GM20000 (cell line): Measurements from ENCODE around the gene STXBP1.
A peak's percentile ranks its signal among the peaks of the same experiment; 100 is the strongest.

Experiments
- DNase-seq: peaks from one replicate; pipeline ENCODE4 v3.0.0; 2012; ENCODE audit warnings: low spot score
- TF ChIP-seq, protein P1 (sequence below): IDR thresholded peaks from 2 replicates; pipeline ENCODE4 v1.5.1; 2012; ENCODE audit warnings: mild to moderate bottlenecking, control low read depth; ENCODE audit errors: extremely low read depth, missing control alignments

STXBP1 gene

DNA sequence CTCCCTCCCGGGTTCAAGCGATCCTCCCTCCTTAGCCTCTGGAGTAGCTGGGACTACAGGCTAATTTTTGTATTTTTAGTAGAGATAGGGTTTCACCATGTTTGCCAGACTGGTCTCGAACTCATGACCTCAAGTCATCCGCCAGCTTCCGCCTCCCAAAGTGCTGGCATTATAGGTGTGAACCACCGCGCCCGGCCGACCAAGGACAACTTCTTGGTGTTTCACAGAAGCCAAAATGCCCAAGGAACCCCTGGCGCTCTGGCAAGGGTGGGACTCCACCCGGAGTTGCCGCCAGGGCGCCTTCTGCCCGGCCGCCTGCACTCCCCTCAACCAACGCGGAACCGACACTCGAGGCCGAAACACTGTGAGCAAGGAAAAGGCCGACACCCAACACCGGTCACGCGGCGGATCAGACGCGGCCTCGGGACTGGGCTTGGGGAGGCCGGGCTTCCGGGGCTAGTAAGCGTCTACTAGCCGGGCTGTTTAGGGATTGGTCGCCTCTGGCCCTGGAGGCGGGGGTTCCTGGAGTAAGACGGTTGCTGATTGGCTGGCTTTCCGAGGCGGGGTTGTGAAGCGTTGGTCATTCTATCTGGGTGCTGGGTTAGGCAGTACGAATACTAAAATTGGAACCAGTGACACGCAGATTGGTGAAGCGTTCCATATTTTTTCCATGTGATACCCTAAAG is 87.1 kb downstream of the STXBP1 start:
- DNase-seq, result peak; percentile 95
- TF ChIP-seq, protein P1, sequence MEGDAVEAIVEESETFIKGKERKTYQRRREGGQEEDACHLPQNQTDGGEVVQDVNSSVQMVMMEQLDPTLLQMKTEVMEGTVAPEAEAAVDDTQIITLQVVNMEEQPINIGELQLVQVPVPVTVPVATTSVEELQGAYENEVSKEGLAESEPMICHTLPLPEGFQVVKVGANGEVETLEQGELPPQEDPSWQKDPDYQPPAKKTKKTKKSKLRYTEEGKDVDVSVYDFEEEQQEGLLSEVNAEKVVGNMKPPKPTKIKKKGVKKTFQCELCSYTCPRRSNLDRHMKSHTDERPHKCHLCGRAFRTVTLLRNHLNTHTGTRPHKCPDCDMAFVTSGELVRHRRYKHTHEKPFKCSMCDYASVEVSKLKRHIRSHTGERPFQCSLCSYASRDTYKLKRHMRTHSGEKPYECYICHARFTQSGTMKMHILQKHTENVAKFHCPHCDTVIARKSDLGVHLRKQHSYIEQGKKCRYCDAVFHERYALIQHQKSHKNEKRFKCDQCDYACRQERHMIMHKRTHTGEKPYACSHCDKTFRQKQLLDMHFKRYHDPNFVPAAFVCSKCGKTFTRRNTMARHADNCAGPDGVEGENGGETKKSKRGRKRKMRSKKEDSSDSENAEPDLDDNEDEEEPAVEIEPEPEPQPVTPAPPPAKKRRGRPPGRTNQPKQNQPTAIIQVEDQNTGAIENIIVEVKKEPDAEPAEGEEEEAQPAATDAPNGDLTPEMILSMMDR, result no peak

GRCh38 chr9:127700140-127700539 is 88.1 kb downstream of the STXBP1 start:
- no peak for DNase-seq
- TF ChIP-seq, protein P1, result no peak

GRCh38 chr9:127700594-127701255 is 88.6 kb downstream of the STXBP1 start:
- no peak for DNase-seq
- TF ChIP-seq, protein P1, result no peak

DNA sequence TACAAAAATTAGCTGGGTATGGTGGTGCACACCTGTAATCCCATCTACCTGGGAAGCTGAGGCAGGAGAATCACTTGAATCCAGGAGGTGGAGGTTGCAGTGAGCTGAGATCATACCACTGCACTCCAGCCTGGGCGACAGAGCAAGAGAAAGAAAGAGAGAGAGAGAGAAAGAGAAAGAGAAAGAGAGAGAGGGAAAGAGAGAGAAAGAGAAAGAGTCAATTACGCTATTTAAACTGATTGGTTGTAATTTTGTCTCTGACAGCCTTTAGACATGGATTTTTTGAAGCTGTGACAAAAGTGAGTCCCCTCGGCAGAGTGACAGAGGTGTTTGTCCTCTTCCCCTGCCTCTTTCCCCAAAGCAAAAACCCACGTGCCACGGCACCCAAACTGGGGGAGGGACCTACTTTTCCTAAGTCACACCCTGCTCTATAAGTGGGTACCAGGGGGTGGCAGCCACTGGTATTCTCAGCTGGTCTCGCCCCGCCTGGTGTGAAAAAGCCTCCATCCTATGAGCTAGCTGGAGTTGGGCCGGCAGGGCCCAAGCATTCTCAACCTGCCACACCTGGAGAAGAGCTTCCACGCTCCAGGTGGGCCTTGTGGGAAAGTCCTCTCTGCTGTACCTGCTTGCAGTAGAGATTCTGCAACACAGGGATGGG is 91.3 kb downstream of the STXBP1 start:
- TF ChIP-seq, protein P1, result no peak
- no peak for DNase-seq

DNA sequence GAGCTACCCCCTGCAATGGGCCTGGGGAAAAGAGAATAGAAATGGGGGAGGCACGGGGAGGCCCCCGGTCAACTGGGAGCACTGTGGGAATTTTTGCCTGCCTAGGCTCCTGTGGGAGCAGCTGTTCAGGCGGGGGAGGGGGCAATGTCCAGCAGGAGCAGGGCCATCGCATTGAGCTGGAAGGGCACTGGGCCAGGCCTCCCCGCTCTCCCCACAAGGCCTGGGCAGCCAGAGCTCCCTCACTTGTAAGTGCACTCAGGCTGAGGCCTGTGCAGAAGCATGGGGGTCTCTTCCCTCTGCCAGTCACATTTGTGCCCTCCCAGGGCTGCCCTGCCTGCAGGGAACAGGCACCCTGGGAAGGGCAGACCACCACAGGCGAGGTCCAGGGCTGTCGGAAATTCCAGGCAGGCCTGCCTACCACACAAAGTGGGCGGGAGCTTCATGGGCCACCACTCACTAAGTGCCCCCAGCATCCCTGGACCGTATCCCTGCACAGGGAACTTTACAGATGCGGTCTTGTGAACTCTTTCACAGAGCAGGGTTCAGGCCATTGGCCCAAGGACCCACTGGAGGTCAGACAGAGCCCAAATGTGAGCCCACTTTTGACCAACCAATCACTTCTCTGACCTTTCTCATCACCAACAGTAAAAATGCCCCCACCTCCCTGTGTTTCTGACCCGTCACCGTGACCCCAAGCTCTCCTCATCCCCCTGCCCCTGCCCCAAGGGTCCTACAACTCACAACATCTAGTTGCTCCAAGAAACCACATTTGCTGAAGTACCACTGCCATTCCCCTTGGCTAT is 93.7 kb downstream of the STXBP1 start:
- TF ChIP-seq, protein P1, result no peak
- DNase-seq, result no peak

GRCh38 chr9:127706836-127707241 is 94.8 kb downstream of the STXBP1 start, which contains the start of gene CFAP157:
CFAP157 (plus strand) TSS chr9:127706988; CDS start chr9:127707032, 44 bp downstream.
- no peak for DNase-seq
- TF ChIP-seq, protein P1, result no peak
